ENCODE data around the gene CKAP4.

CKAP4 gene

GRCh38 chr12:106256524-106256923, 8.7 kb upstream of the CKAP4 start:
- Histone ChIP-seq H2AFZ (ENCODE audit: low read length) (no peak overlapping the region), H3K9ac (ENCODE audit: low read length) (no peak overlapping the region), H3K9me2 (replicated peaks; ENCODE audit: insufficient read depth, low read length) (no peaks in the 10 kb centered on the region), H3K4me3 (ENCODE audit: low read length) (no peak overlapping the region), H3K4me2 (ENCODE audit: low read depth, low read length) (no peak overlapping the region), H3K79me2 (ENCODE audit: low read length) (no peaks in the 10 kb centered on the region), H4K20me1 (ENCODE audit: insufficient read depth, low read length) (no peaks in the 10 kb centered on the region), H3K27ac (ENCODE audit: low read length) (no peak overlapping the region), H3K4me1 (ENCODE audit: low read length) (no peaks in the 10 kb centered on the region), H3K9me3 (replicated peaks; ENCODE audit: insufficient read depth, low read length) (no peaks in the 10 kb centered on the region), H3K36me3 (replicated peaks; ENCODE audit: insufficient read depth, low read length) (no peaks in the 10 kb centered on the region), H3K27me3 (replicated peaks; ENCODE audit: insufficient read depth, low read length) (no peaks in the 10 kb centered on the region), H3F3A (ENCODE audit: insufficient read depth, low read length) (no peaks in the 10 kb centered on the region)
- no peak for DNase-seq
- TF ChIP-seq CTCF (IDR thresholded peaks at IDR 0.05; ENCODE audit: low read length) (no peak), EZH2phosphoT487 (IDR thresholded peaks at IDR 0.05; ENCODE audit: low read length) (no peak), EZH2 (optimal IDR thresholded peaks at IDR 0.05; ENCODE audit: low read depth, low read length) (no peak)

- Histone ChIP-seq H3K9me3 (replicated peaks; ENCODE audit: insufficient read depth, low read length) (no peaks in the 10 kb centered on the region), H3K79me2 (ENCODE audit: low read length) (no peaks in the 10 kb centered on the region), H3K27ac (ENCODE audit: low read length) (no peak overlapping the region), H3K4me1 (ENCODE audit: low read length) (peaks cover under 1% of the 10 kb centered on the region; the same call in 1 of the 2 replicates), H3K4me3 (ENCODE audit: low read length) (no peak overlapping the region), H3K4me2 (ENCODE audit: low read depth, low read length) (no peak overlapping the region), H3K27me3 (replicated peaks; ENCODE audit: insufficient read depth, low read length) (no peaks in the 10 kb centered on the region), H3K36me3 (replicated peaks; ENCODE audit: insufficient read depth, low read length) (no peaks in the 10 kb centered on the region), H3K9ac (ENCODE audit: low read length) (no peak overlapping the region), H2AFZ (ENCODE audit: low read length) (no peak overlapping the region), H4K20me1 (ENCODE audit: insufficient read depth, low read length) (no peaks in the 10 kb centered on the region), H3F3A (ENCODE audit: insufficient read depth, low read length) (no peaks in the 10 kb centered on the region), H3K9me2 (replicated peaks; ENCODE audit: insufficient read depth, low read length) (no peaks in the 10 kb centered on the region)
- no peak for DNase-seq
- no peak for TF ChIP-seq CTCF (IDR thresholded peaks at IDR 0.05; ENCODE audit: low read length)
- no peak for TF ChIP-seq EZH2phosphoT487 (IDR thresholded peaks at IDR 0.05; ENCODE audit: low read length)
- TF ChIP-seq EZH2 (optimal IDR thresholded peaks at IDR 0.05; ENCODE audit: low read depth, low read length): no peak
These were observed 8.1 kb upstream of the CKAP4 start for GRCh38 chr12:106255952-106256351.

- no peak for DNase-seq
- H3K27ac ChIP-seq (ENCODE audit: low read length): no peak overlapping the region
- no peak overlapping the region for H3K9ac ChIP-seq (ENCODE audit: low read length)
- H3K4me2 ChIP-seq (ENCODE audit: low read depth, low read length): no peak overlapping the region
- no peak overlapping the region for H3K4me3 ChIP-seq (ENCODE audit: low read length)
- H3K9me3 ChIP-seq (replicated peaks; ENCODE audit: insufficient read depth, low read length): no peaks in the 10 kb centered on the region
- no peaks in the 10 kb centered on the region for H3K79me2 ChIP-seq (ENCODE audit: low read length)
- H3K36me3 ChIP-seq (replicated peaks; ENCODE audit: insufficient read depth, low read length): no peaks in the 10 kb centered on the region
- no peaks in the 10 kb centered on the region for H4K20me1 ChIP-seq (ENCODE audit: insufficient read depth, low read length)
- no peak overlapping the region for H2AFZ ChIP-seq (ENCODE audit: low read length)
- H3F3A ChIP-seq (ENCODE audit: insufficient read depth, low read length): 0 out of 2 replicates have a peak, but pooled peaks cover under 1% of the 10 kb centered on the region
- H3K4me1 ChIP-seq (ENCODE audit: low read length): peaks cover 6% of the 10 kb centered on the region; the same call in 1 of the 2 replicates
- no peaks in the 10 kb centered on the region for H3K27me3 ChIP-seq (replicated peaks; ENCODE audit: insufficient read depth, low read length)
- H3K9me2 ChIP-seq (replicated peaks; ENCODE audit: insufficient read depth, low read length): no peaks in the 10 kb centered on the region
- no peak for TF ChIP-seq EZH2 (optimal IDR thresholded peaks at IDR 0.05; ENCODE audit: low read depth, low read length)
These were observed 7.7 kb upstream of the CKAP4 start for GRCh38 chr12:106255493-106255892.

- H3K27ac ChIP-seq (ENCODE audit: low read length): no peak overlapping the region
- TF ChIP-seq CTCF (IDR thresholded peaks at IDR 0.05; ENCODE audit: low read length) (no peak), EZH2phosphoT487 (IDR thresholded peaks at IDR 0.05; ENCODE audit: low read length) (no peak), EZH2 (optimal IDR thresholded peaks at IDR 0.05; ENCODE audit: low read depth, low read length) (no peak)
- no peak overlapping the region for H3K4me3 ChIP-seq (ENCODE audit: low read length)
- no peaks in the 10 kb centered on the region for H4K20me1 ChIP-seq (ENCODE audit: insufficient read depth, low read length)
- peaks cover 12% of the 10 kb centered on the region for H3K4me1 ChIP-seq (ENCODE audit: low read length)
- no peaks in the 10 kb centered on the region for H3K36me3 ChIP-seq (replicated peaks; ENCODE audit: insufficient read depth, low read length)
- no peak for DNase-seq
- no peak overlapping the region for H3K9ac ChIP-seq (ENCODE audit: low read length)
- no peaks in the 10 kb centered on the region for H3K9me3 ChIP-seq (replicated peaks; ENCODE audit: insufficient read depth, low read length)
- peaks cover 9% of the 10 kb centered on the region for H3F3A ChIP-seq (ENCODE audit: insufficient read depth, low read length)
- H3K9me2 ChIP-seq (replicated peaks; ENCODE audit: insufficient read depth, low read length): no peaks in the 10 kb centered on the region
- no peak overlapping the region for H3K4me2 ChIP-seq (ENCODE audit: low read depth, low read length)
- H2AFZ ChIP-seq (ENCODE audit: low read length): no peak overlapping the region
- H3K79me2 ChIP-seq (ENCODE audit: low read length): no peaks in the 10 kb centered on the region
- no peaks in the 10 kb centered on the region for H3K27me3 ChIP-seq (replicated peaks; ENCODE audit: insufficient read depth, low read length)
These were observed 6.9 kb upstream of the CKAP4 start for GRCh38 chr12:106254724-106255123.
